ENCODE measurements around the gene IKBKG. TPM values are rescaled to one million over a fixed set of nuclear protein-coding genes. Genes with fewer than 3 reads are reported as not detected.

IKBKG gene
- total RNA-seq, 1 donor from 2014 or later = 25.0 TPM

DNA sequence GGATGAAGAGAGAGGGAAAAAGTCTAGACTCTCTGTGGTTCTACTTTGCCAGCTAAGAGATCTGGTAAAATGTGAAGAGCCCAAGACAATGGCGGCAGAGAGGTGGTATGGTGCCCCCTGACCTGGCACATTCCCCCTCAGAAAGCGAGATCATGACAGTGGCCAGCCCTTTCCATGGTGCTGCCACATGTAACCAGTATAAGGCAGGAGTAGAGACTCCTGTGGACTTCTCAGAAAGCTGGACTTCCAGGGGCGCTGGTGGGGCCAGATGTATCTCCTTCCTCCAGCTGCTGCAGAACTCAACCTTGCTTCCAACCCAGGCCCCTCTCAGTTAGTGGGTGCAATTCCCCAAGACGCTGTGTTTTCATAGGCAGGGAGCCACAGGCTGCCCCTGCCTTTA, 47.1 kb downstream of the IKBKG start:
- Mint-ChIP-seq H3K36me3 (ENCODE audit: unreplicated experiment) (no peaks in the 10 kb centered on the region), H3K27ac (ENCODE audit: unreplicated experiment) (no peak overlapping the region), H3K4me3 (ENCODE audit: unreplicated experiment) (no peak overlapping the region), H3K9me3 (ENCODE audit: unreplicated experiment) (peaks cover 6% of the 10 kb centered on the region), H3K4me1 (ENCODE audit: unreplicated experiment) (peaks cover 19% of the 10 kb centered on the region), H3K27me3 (ENCODE audit: unreplicated experiment) (no peaks in the 10 kb centered on the region)
- DNase-seq (ENCODE audit: extremely low spot score, unreplicated experiment) = peak; percentile 64
- TF ChIP-seq, protein P1, sequence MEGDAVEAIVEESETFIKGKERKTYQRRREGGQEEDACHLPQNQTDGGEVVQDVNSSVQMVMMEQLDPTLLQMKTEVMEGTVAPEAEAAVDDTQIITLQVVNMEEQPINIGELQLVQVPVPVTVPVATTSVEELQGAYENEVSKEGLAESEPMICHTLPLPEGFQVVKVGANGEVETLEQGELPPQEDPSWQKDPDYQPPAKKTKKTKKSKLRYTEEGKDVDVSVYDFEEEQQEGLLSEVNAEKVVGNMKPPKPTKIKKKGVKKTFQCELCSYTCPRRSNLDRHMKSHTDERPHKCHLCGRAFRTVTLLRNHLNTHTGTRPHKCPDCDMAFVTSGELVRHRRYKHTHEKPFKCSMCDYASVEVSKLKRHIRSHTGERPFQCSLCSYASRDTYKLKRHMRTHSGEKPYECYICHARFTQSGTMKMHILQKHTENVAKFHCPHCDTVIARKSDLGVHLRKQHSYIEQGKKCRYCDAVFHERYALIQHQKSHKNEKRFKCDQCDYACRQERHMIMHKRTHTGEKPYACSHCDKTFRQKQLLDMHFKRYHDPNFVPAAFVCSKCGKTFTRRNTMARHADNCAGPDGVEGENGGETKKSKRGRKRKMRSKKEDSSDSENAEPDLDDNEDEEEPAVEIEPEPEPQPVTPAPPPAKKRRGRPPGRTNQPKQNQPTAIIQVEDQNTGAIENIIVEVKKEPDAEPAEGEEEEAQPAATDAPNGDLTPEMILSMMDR (IDR thresholded peaks at IDR 0.05) = no peak

DNA sequence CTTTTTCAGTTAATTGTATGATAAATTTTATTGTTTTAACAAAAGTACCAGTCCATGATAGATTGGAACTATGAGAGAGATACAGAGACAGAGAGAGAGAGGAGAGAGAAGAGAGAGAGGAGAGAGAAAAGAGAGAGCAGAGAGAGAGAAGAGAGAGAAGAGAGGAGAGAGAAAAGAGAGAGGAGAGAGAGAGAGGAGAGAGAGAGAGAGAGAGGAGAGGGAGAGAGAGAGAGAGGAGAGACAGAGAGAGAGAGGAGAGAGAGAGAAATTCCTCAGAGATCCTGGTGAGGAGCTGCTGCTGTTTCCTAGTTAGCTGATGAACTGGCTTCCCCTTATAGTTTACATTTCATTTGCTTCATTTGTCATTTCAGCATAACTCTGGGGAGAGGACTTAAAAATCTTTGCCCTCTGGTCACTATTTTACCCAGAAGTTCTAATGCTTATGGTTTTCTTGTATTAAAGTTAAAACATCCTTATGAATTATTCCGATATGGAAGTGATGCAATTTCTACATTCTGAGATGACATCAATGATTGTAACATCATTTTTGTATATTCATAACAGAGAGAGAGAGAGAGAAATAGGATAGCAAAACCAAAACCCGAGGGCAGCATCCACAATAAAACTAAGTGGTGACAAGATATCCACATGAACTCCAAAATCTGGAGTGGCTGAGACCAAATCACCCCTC, 48.3 kb downstream of the IKBKG start:
- DNase-seq (ENCODE audit: extremely low spot score, unreplicated experiment) = peak; percentile 13
- TF ChIP-seq, protein P1 (IDR thresholded peaks at IDR 0.05) = no peak
- no peaks in the 10 kb centered on the region for H3K36me3 Mint-ChIP-seq (ENCODE audit: unreplicated experiment)
- H3K4me3 Mint-ChIP-seq (ENCODE audit: unreplicated experiment) = no peak overlapping the region
- peaks cover 6% of the 10 kb centered on the region for H3K9me3 Mint-ChIP-seq (ENCODE audit: unreplicated experiment)
- peaks cover 28% of the 10 kb centered on the region for H3K4me1 Mint-ChIP-seq (ENCODE audit: unreplicated experiment)
- H3K27me3 Mint-ChIP-seq (ENCODE audit: unreplicated experiment) = no peaks in the 10 kb centered on the region
- H3K27ac Mint-ChIP-seq (ENCODE audit: unreplicated experiment) = peak overlapping the region; percentile 54

DNA sequence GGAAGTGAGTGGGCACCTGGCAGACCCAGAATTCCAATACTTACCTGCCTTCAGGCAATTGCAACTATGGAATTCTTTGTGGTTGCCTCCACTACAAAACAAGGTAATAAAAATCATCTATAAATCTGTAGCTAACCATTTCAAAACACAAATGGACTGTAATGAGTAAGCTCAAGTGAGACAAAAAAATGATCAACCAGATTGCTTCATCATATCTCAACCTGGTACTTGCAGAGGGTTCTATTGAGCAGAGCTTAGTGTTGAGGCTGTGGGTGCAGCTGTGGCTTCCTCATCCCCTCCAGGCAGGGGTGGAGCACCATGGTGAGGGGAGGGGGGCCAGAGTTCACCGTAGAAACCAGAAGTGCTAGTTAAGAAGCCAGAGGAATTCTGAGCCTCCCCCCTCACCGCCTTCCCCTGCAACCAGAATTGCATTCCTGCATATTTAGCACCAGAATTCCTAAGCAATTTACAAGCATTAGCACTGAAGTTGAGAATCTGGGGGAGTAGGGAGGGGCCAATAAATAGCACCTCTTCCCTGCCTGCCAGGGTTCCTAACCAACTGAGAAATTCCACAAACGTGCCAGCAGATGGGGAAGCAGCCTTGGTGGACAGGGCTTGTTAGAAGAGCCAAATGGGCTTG, 49.0 kb downstream of the IKBKG start:
- Mint-ChIP-seq H3K36me3 (ENCODE audit: unreplicated experiment) (no peaks in the 10 kb centered on the region), H3K9me3 (ENCODE audit: unreplicated experiment) (peaks cover 6% of the 10 kb centered on the region), H3K27me3 (ENCODE audit: unreplicated experiment) (no peaks in the 10 kb centered on the region), H3K4me3 (ENCODE audit: unreplicated experiment) (no peak overlapping the region), H3K27ac (ENCODE audit: unreplicated experiment) (peak overlapping the region; percentile 23), H3K4me1 (ENCODE audit: unreplicated experiment) (peaks cover 33% of the 10 kb centered on the region)
- peak; percentile 84 for DNase-seq (ENCODE audit: extremely low spot score, unreplicated experiment)
- TF ChIP-seq, protein P1 (IDR thresholded peaks at IDR 0.05) = peak; percentile 36

DNA sequence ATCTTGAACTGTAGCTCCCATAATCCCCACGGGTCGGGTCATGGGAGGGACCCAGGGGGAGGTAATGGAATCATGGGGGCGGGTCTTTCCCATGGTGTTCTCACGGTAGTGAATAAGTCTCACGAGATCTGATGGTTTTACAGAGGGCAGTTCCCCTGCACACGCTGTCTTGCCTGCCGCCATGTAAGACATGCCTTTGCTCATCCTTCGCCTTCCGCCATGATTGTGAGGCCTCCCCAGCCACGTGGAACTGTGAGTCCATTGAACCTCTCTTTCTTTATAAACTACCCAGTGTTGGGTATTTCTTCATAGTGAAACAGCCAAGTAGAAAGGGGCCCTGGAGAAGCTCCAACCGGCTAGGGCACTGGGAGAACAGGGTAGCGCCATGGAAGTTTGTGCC, 49.8 kb downstream of the IKBKG start:
- Mint-ChIP-seq H3K9me3 (ENCODE audit: unreplicated experiment) (peaks cover 6% of the 10 kb centered on the region), H3K4me3 (ENCODE audit: unreplicated experiment) (no peak overlapping the region), H3K27ac (ENCODE audit: unreplicated experiment) (peak overlapping the region; percentile 23), H3K27me3 (ENCODE audit: unreplicated experiment) (no peaks in the 10 kb centered on the region), H3K4me1 (ENCODE audit: unreplicated experiment) (peaks cover 36% of the 10 kb centered on the region), H3K36me3 (ENCODE audit: unreplicated experiment) (no peaks in the 10 kb centered on the region)
- TF ChIP-seq, protein P1 (IDR thresholded peaks at IDR 0.05) = no peak
- DNase-seq (ENCODE audit: extremely low spot score, unreplicated experiment) = peak; percentile 66

DNA sequence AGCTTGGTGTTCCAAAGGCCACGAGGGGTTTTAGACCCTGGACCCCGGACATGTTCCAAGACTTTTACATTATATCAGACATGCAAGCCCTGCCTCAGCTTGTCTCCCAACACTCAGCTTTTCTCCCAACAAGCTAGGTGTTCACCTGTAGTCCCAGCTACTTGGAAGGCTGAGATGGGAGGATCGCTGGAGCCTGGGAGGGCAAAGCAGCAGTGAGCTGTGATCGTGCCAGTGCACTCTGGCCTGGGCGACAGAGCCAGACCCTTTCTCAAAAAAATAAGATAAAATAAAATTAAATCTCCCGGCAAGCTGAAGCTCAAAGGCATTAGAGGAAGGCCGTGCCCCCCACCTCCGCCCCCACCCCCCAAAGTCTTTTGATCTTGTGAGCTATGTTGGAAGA, 51.2 kb downstream of the IKBKG start:
- peaks cover 40% of the 10 kb centered on the region for H3K4me1 Mint-ChIP-seq (ENCODE audit: unreplicated experiment)
- no peaks in the 10 kb centered on the region for H3K27me3 Mint-ChIP-seq (ENCODE audit: unreplicated experiment)
- peaks cover 6% of the 10 kb centered on the region for H3K9me3 Mint-ChIP-seq (ENCODE audit: unreplicated experiment)
- TF ChIP-seq, protein P1 (IDR thresholded peaks at IDR 0.05) = no peak
- H3K27ac Mint-ChIP-seq (ENCODE audit: unreplicated experiment) = no peak overlapping the region
- DNase-seq (ENCODE audit: extremely low spot score, unreplicated experiment) = peak; percentile 30
- H3K4me3 Mint-ChIP-seq (ENCODE audit: unreplicated experiment) = no peak overlapping the region
- H3K36me3 Mint-ChIP-seq (ENCODE audit: unreplicated experiment) = no peaks in the 10 kb centered on the region
